Cardiac fibroblast (primary cell): ENCODE results near the gene PID1.

Experiments used
- DNase-seq, 2 donors: peaks; one replicate each; pipeline versions ENCODE4 v3.0.0 to v3.0.0-alpha.2; 2010; ENCODE audit warnings: low read depth in 2 of 2
- H3K4me3 ChIP-seq, 2 donors: replicated peaks in 1 of 2; 1 replicate in 1 of 2; 2 replicates in 1 of 2; pipeline ENCODE4 v1.5.1; 2011; ENCODE audit warnings: low read depth in 2 of 2, low read length in 2 of 2, mild to moderate bottlenecking in 2 of 2, moderate library complexity in 1 of 2
- CTCF ChIP-seq: IDR thresholded peaks from one replicate; pipeline ENCODE4 v1.5.1; 2011; ENCODE audit warnings: low read depth, mild to moderate bottlenecking, low read length, inconsistent platforms

The PID1 gene

GRCh38 chr2:229265727-229266126, 5.4 kb downstream of the PID1 start:
- no peak for TF ChIP-seq CTCF
- H3K4me3 ChIP-seq, result no peak overlapping the region
- peak in 1 of 2 donors; percentile 50 for DNase-seq

- no peak for DNase-seq
- no peak for TF ChIP-seq CTCF
- H3K4me3 ChIP-seq, result no peak overlapping the region
Observed at GRCh38 chr2:229261599-229261998, 9.5 kb downstream of the PID1 start.

GRCh38 chr2:229261076-229261475, 10.0 kb downstream of the PID1 start:
- no peak overlapping the region for H3K4me3 ChIP-seq
- no peak for TF ChIP-seq CTCF
- no peak for DNase-seq

GRCh38 chr2:229257985-229258384, 13.1 kb downstream of the PID1 start:
- no peak for TF ChIP-seq CTCF
- no peak overlapping the region for H3K4me3 ChIP-seq
- DNase-seq, result no peak

GRCh38 chr2:229256376-229256775, 14.7 kb downstream of the PID1 start:
- TF ChIP-seq CTCF, result no peak
- H3K4me3 ChIP-seq, result no peak overlapping the region
- no peak for DNase-seq

- no peak for DNase-seq
- H3K4me3 ChIP-seq, result no peak overlapping the region
- no peak for TF ChIP-seq CTCF
Observed at GRCh38 chr2:229254206-229254605, 16.9 kb downstream of the PID1 start.

- TF ChIP-seq CTCF, result no peak
- no peak for DNase-seq
- H3K4me3 ChIP-seq, result no peak overlapping the region
Observed at GRCh38 chr2:229252996-229253395, 18.1 kb downstream of the PID1 start.
